HG03064 (cell line): ENCODE data around the gene CRYZL1.

Experiments used
- ATAC-seq: cut with Tn5 transposase; IDR thresholded peaks from one replicate; pipeline ENCODE4 v1.9.1; 2021; ENCODE audit warnings: low read depth; ENCODE audit not compliant: unreplicated experiment

The CRYZL1 gene

GRCh38 chr21:33662046-33662445 is 20.5 kb upstream of the CRYZL1 start:
- no peak for ATAC-seq

GRCh38 chr21:33661146-33661545 is 19.6 kb upstream of the CRYZL1 start:
- ATAC-seq, result no peak

GRCh38 chr21:33660406-33660805 is 18.9 kb upstream of the CRYZL1 start:
- ATAC-seq, result no peak

- ATAC-seq, result no peak
These were observed 18.0 kb upstream of the CRYZL1 start for GRCh38 chr21:33659568-33659949.

GRCh38 chr21:33658919-33659567 is 17.5 kb upstream of the CRYZL1 start:
- no peak for ATAC-seq

GRCh38 chr21:33657124-33657820 is 15.7 kb upstream of the CRYZL1 start:
- ATAC-seq, result no peak

GRCh38 chr21:33655588-33656221 is 14.2 kb upstream of the CRYZL1 start:
- no peak for ATAC-seq

GRCh38 chr21:33654412-33654811 is 12.9 kb upstream of the CRYZL1 start:
- no peak for ATAC-seq

GRCh38 chr21:33651965-33652680 is 10.6 kb upstream of the CRYZL1 start:
- no peak for ATAC-seq

- no peak for ATAC-seq
These were observed 9.5 kb upstream of the CRYZL1 start for GRCh38 chr21:33650929-33651509.

- no peak for ATAC-seq
These were observed 8.7 kb upstream of the CRYZL1 start for GRCh38 chr21:33650230-33650629.

- no peak for ATAC-seq
These were observed 7.0 kb upstream of the CRYZL1 start for GRCh38 chr21:33648555-33648954.

GRCh38 chr21:33647587-33647986 is 6.0 kb upstream of the CRYZL1 start:
- no peak for ATAC-seq

GRCh38 chr21:33645730-33646129 is 4.2 kb upstream of the CRYZL1 start:
- no peak for ATAC-seq

GRCh38 chr21:33644383-33645074 is 3.0 kb upstream of the CRYZL1 start:
- no peak for ATAC-seq

GRCh38 chr21:33643658-33644311 is 2.2 kb upstream of the CRYZL1 start:
- no peak for ATAC-seq

GRCh38 chr21:33642896-33643657 is 1.5 kb upstream of the CRYZL1 start:
- ATAC-seq, result no peak

GRCh38 chr21:33642027-33642895 is 720 bp upstream of the CRYZL1 start, which contains the start of gene ITSN1:
TSS of gene ITSN1 (plus strand) at chr21:33642501. CDS start at chr21:33718829, 76,328 bp downstream.
- peak; percentile 82 for ATAC-seq
